ENCODE measurements around the gene GCHFR. TPM values are rescaled to one million over a fixed set of nuclear protein-coding genes. Genes with fewer than 3 reads are reported as not detected.

The GCHFR gene
- total RNA-seq, 4 donors from 2014 or later = 22.5 to 58.5 (median 46.5) TPM

GRCh38 chr15:40787991-40788390, 24.1 kb downstream of the GCHFR start:
- H3K9me3 ChIP-seq = no peaks in the 10 kb centered on the region
- H3K27me3 ChIP-seq = no peaks in the 10 kb centered on the region
- H3K36me3 ChIP-seq = no peaks in the 10 kb centered on the region
- in situ Hi-C loops (cut with MboI; ENCODE audit: low pct_ligation_motif_present in 1 of 4, low pct_unique_long_range_greater_than_20kb in 1 of 4, low sequenced_read_pairs in 3 of 4) = no loop called here
- no peak overlapping the region for H3K4me3 ChIP-seq
- H3K4me1 ChIP-seq = peaks cover 4 to 77% (median 42%) of the 10 kb centered on the region in 4 donors
- peak overlapping the region; percentile 72 to 83 (median 79) for H3K27ac ChIP-seq
- TF ChIP-seq EP300 (IDR thresholded peaks at IDR 0.05; ENCODE audit: low read depth) = no peak
- TF ChIP-seq POLR2AphosphoS5 (IDR thresholded peaks at IDR 0.05) = no peak
- no peak for TF ChIP-seq CTCF (IDR thresholded peaks at IDR 0.05)
- no peak for TF ChIP-seq POLR2A (IDR thresholded peaks at IDR 0.05)
- intact Hi-C loops (cut with DNase I; ENCODE audit: low total_unique reads) = no loop called here
- 68 to 100% methylated on average over 2 to 6 of the region's 6 CpGs for WGBS, 2 donors (ENCODE audit: low coverage in 1 of 2)
- DNase-seq = no peak

- H3K9me3 ChIP-seq = no peaks in the 10 kb centered on the region
- TF ChIP-seq EP300 (IDR thresholded peaks at IDR 0.05; ENCODE audit: low read depth) (no peak), POLR2AphosphoS5 (IDR thresholded peaks at IDR 0.05) (no peak), POLR2A (IDR thresholded peaks at IDR 0.05) (no peak), CTCF (IDR thresholded peaks at IDR 0.05) (no peak)
- in situ Hi-C loops (cut with MboI; ENCODE audit: low pct_ligation_motif_present in 1 of 4, low pct_unique_long_range_greater_than_20kb in 1 of 4, low sequenced_read_pairs in 3 of 4) = no loop called here
- no peak overlapping the region for H3K4me3 ChIP-seq
- H3K27me3 ChIP-seq = no peaks in the 10 kb centered on the region
- 75 to 86% methylated on average over 3 to 5 of the region's 5 CpGs for WGBS, 2 donors (ENCODE audit: low coverage in 1 of 2)
- peak overlapping the region in 3 of 4 donors; percentile 72 to 83 (median 77) for H3K27ac ChIP-seq
- intact Hi-C loops (cut with DNase I; ENCODE audit: low total_unique reads) = no loop called here
- no peaks in the 10 kb centered on the region for H3K36me3 ChIP-seq
- DNase-seq = no peak
- H3K4me1 ChIP-seq = peaks cover 4 to 88% (median 50%) of the 10 kb centered on the region in 4 donors
Observed at GRCh38 chr15:40789119-40789518, 25.3 kb downstream of the GCHFR start.

- H3K4me3 ChIP-seq = no peak overlapping the region
- H3K27ac ChIP-seq = no peak overlapping the region
- DNase-seq = no peak
- TF ChIP-seq POLR2A (IDR thresholded peaks at IDR 0.05) (no peak), CTCF (IDR thresholded peaks at IDR 0.05) (no peak), POLR2AphosphoS5 (IDR thresholded peaks at IDR 0.05) (no peak), EP300 (IDR thresholded peaks at IDR 0.05; ENCODE audit: low read depth) (no peak)
- no peaks in the 10 kb centered on the region for H3K27me3 ChIP-seq
- in situ Hi-C loops (cut with MboI; ENCODE audit: low pct_ligation_motif_present in 1 of 4, low pct_unique_long_range_greater_than_20kb in 1 of 4, low sequenced_read_pairs in 3 of 4) (no loop called here), intact Hi-C loops (cut with DNase I; ENCODE audit: low total_unique reads) (no loop called here)
- H3K9me3 ChIP-seq = no peaks in the 10 kb centered on the region
- WGBS, 2 donors (ENCODE audit: low coverage in 1 of 2) = 93 to 100% methylated on average over 1 to 8 of the region's 8 CpGs
- H3K4me1 ChIP-seq = peaks cover 4 to 91% (median 53%) of the 10 kb centered on the region in 4 donors
- H3K36me3 ChIP-seq = no peaks in the 10 kb centered on the region
Observed at GRCh38 chr15:40789999-40790398, 26.1 kb downstream of the GCHFR start.

- WGBS, 2 donors (ENCODE audit: low coverage in 1 of 2) = 65 to 75% methylated on average over 3 of the region's 3 CpGs
- H3K27me3 ChIP-seq = no peaks in the 10 kb centered on the region
- peaks cover 4 to 91% (median 57%) of the 10 kb centered on the region in 4 donors for H3K4me1 ChIP-seq
- intact Hi-C loops (cut with DNase I; ENCODE audit: low total_unique reads) (no loop called here), in situ Hi-C loops (cut with MboI; ENCODE audit: low pct_ligation_motif_present in 1 of 4, low pct_unique_long_range_greater_than_20kb in 1 of 4, low sequenced_read_pairs in 3 of 4) (no loop called here)
- H3K27ac ChIP-seq = no peak overlapping the region
- H3K9me3 ChIP-seq = no peaks in the 10 kb centered on the region
- no peaks in the 10 kb centered on the region for H3K36me3 ChIP-seq
- no peak for DNase-seq
- no peak overlapping the region for H3K4me3 ChIP-seq
- no peak for TF ChIP-seq EP300 (IDR thresholded peaks at IDR 0.05; ENCODE audit: low read depth)
- no peak for TF ChIP-seq CTCF (IDR thresholded peaks at IDR 0.05)
- no peak for TF ChIP-seq POLR2A (IDR thresholded peaks at IDR 0.05)
- TF ChIP-seq POLR2AphosphoS5 (IDR thresholded peaks at IDR 0.05) = no peak
Observed at GRCh38 chr15:40790718-40791117, 26.9 kb downstream of the GCHFR start.

Measured in transverse colon (tissue), 4 donors.